NCI-H82 treated with DMSO at 0.1 percent for 48 hours (cell line): Measurements from ENCODE around the gene ZNF425.
"Not testable (repeated sequence)": the region's sequence is repeated elsewhere in the genome, so short reads cannot be mapped to it uniquely, and the experiment has no call there.

Experiments
- DNase-seq: peaks from one replicate; lab custom pipeline; 2025; ENCODE audit not compliant: unreplicated experiment; lab: John Stamatoyannopoulos, UW

ZNF425 gene

DNA sequence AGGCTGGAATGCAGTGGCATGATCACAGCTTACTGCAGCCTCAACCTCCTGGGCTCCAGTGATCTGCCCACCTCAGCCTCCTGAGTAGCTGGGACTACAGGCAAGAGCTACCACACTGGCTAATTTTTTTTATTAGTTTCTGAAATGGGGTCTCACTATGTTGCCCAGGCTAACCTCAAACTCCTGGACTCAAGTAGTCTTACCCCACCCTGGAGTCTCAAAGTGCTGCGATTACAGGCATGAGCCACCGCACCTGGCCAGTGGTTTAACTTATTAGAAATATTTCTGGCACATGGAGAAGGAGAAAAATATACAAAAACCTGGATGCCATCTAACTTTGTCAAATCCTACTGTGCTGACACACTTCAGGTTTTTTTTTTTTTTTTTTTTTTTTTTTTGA, 50.8 kb downstream of the ZNF425 start:
- no peak for DNase-seq

DNA sequence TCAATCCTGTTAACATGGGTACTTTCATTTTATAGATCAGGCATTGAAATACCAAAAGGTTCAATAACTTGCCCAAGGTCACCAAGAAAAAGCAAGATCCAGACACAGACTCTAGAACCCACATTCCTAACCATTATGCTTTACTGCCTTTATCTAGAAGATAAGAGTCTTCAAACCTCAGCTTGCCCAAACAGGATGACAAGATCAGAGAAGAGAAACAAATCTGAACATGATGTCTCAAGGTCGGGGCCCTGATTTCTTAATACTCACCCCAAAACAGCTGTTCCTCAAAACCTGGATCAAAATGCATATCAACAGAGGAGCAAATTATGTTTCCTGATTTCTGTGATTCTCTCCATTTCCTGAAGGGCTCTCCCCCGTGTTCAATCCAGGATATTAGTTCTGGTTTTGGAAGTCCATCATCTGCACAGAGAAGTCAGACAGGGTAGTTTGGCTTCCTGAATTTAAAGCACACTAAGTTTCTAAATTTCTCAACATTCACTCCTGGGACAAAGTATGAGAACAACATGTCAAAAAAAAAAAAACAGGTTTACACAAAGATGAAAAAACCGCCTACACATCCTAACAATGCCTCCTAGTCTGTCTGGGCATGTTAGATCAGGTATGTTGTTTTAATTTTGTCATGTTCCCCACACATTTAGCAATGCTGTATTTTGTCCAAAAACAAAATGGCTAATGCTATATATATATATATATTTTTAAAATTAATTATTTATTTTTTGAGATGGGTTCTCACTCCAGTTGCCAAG, 51.8 kb downstream of the ZNF425 start:
- no peak for DNase-seq

DNA sequence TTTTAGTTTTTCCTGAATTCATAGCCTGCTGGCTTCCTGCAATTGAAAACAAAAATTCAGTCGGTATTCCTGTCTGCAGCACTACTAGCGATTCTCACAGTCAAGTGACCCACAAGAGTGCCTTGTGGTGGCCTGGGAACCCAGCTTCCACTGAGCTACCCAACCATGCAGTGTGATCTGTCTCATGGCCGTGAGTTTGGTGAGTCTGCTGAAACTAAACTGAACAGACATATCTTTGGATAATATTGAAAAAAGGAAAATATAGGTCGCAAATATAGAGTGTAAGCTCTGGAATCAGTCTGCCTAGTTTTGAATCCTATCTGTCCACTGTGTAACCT, 53.7 kb downstream of the ZNF425 start:
- DNase-seq, result no peak

DNA sequence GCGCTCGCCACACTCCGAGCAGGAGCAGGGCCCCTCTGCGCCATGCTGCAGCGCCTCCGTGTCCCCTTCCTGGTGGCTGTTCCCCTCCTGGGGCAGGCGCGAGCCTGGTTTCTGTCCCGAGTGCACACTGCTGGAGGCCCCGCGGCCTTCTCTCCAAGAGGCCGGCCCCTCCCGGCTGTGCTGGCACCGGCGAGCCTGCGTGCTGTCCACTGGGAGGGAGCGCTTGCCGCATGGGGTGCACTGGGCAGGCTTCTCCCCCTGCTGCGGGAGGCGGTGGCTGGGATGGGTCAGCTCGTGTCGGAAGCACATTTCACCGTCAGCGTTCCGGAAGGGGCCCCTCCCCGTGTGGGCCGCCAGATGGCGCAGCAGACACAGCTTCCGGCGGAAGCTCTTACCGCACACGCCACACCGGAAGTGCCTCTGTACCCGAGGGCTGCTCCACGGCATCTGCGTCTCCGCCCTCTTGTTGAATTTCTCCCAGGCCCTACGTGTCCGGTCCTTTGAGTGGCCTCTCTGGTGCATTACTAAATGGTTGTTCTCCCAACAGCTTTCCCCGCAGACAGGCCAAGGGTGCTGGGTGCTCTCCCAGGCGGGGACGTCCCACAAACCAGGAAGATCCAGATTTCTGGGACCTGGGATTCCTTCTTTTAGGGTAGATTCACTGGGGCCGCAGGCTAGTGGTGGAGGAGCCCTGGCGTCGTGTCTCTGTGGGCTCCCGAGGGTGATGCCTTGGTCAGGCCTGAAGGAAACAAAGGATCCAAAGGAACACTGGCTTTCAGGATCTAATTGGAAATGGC, 54.3 kb downstream of the ZNF425 start:
- no peak for DNase-seq

DNA sequence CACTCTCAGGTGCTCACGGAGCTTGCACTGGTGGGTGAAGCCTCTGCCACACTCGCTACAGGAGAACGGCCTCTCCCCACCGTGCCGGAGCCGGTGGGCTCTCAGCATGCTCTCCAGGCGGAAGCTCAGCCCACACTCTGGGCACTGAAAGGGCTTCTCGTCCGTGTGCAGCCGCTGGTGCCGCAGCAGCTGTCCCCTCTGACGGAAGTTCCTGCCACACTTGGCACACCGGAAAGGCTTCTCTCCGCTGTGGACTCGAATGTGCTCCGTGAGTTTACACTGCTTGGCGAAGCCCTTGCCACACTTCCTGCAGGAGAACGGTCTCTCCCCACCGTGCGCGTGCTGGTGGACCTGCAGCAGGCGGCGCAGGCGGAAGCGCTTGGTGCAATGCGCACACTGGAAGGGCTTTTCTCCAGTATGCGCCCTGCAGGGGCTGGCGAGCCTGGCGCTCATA, 54.9 kb downstream of the ZNF425 start:
- no peak for DNase-seq

DNA sequence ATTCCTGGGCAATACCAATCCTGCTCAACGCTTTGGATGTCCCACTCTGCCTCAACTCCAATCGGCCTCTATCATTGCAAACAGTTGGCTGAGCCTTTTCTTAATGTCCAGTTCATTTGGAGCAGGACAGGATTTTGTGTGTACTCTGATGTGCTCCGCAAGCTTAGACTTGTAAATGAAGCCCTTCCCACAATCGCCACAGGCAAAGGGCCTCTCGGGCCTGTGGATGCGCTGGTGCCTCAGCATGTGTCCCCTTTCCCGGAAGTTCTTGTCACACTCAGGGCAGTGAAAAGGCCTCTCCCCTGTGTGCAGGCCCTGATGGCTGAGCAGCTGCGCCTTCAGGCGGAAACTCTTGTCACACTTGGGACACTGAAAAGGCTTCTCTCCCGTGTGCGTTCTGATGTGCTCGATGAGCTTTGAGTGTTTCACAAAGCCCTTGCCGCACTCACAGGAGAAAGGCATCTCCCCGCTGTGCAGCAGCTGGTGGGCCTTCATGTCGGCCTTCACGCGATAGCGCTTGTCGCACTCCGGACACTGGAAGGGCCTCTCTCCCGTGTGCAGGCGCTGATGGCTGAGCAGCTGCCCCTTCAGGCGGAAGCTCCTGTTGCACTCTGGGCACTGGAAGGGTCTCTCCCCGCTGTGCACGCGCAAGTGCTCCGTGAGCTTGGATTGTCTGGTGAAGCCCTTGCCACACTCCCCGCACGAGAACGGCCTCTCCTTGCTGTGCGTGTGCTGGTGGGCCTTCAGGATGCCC, 55.6 kb downstream of the ZNF425 start:
- no peak for DNase-seq

GRCh38 chr7:149067869-149068268, 58.3 kb downstream of the ZNF425 start:
- no peak for DNase-seq

DNA sequence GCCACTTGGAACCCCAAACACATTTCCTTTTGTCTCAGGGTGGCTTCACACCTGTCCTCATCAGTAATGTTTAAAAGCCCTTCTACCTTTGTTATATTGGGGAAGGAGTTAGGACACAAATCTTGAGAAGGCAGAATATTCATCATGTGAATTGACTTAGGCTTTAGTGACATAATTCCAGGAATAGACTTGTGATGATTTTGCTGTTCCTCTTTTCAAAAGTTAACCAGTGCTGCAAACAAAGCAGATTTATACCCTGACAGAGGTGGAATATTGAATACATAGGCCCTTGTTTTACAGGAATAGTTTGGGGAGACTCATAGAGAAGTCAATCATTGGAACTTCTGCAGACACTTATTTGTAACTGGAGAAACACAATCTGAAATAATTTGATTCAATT, 62.6 kb downstream of the ZNF425 start:
- DNase-seq, result no peak

GRCh38 chr7:149062217-149062899, 63.8 kb downstream of the ZNF425 start:
- not testable (repeated sequence) for DNase-seq

- DNase-seq, result no peak
Observed at GRCh38 chr7:149060156-149060555, 66.0 kb downstream of the ZNF425 start.

DNA sequence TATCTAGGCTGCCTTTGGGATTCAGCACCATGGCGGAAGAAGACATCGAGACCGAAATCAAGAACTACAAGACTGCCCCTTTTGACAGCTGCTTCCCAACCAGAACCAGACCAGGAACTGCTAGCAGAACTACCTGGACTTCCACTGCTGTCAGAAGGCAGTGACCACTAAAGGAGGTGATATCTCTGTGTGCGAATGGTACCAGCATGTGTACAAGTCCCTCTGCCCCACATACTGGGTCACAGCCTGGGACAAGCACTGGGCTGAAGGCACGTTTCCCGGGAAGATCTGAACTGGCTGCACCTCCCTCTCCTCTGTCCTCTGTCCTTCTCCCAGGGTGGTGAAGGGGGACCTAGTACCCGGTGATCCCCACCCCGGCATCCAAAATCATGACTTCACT, 72.2 kb downstream of the ZNF425 start:
- DNase-seq, result no peak

- DNase-seq, result no peak
Observed at GRCh38 chr7:149053384-149053783, 72.7 kb downstream of the ZNF425 start.
